ENCODE measurements around the gene DPPA2. TPM values are rescaled to one million over a fixed set of nuclear protein-coding genes. Genes with fewer than 3 reads are reported as not detected.
"Not testable (repeated sequence)": the region's sequence is repeated elsewhere in the genome, so short reads cannot be mapped to it uniquely, and the experiment has no call there.

DPPA2 gene, protein sequence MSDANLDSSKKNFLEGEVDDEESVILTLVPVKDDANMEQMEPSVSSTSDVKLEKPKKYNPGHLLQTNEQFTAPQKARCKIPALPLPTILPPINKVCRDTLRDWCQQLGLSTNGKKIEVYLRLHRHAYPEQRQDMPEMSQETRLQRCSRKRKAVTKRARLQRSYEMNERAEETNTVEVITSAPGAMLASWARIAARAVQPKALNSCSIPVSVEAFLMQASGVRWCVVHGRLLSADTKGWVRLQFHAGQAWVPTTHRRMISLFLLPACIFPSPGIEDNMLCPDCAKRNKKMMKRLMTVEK
- not detected for polyA plus RNA-seq

DNA sequence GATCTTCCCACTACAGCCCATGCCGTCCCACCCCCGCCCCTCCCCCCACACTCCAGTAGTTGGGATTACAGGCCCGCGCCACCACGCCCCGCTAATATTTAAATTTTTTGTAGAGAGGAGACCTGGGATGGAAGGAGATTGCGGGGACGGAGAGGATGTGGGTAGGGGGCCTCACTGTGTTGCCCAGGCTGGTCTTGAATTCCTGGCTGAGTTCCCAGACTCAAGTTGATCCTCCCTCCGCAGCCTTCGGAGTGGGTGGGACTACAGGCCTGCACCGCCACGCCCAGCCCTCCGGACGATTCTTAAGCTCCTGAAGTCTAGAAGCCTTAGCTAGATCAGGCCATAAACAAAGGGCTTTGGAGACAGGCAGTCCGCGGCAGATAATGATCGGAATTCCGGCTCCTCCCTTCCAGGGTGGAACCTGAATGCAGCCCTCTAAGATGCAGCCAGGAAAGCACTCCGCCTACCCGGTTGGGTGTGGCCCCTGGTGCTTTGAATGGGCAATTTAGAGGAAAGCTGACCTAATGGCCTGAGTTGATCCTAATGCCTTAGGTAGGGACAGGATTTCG is at the start of gene DPPA2:
Gene DPPA2, minus strand, starts transcription at position 356 of the 569 bp plus-strand sequence. CDS start 1,975 bp downstream, outside the sequence.
- no peaks in the 10 kb centered on the region for H3K36me3 Mint-ChIP-seq
- H3K27ac Mint-ChIP-seq = no peak within 1 kb of the TSS
- H3K4me1 Mint-ChIP-seq = peaks cover 0 to 1% (median 0%) of the 10 kb centered on the region in 3 donors
- H3K4me3 Mint-ChIP-seq = no peak within 1 kb of the TSS
- no peaks in the 10 kb centered on the region for H3K27me3 Mint-ChIP-seq
- H3K9me3 Mint-ChIP-seq = peaks cover 2 to 4% (median 3%) of the 10 kb centered on the region in 3 donors

DNA sequence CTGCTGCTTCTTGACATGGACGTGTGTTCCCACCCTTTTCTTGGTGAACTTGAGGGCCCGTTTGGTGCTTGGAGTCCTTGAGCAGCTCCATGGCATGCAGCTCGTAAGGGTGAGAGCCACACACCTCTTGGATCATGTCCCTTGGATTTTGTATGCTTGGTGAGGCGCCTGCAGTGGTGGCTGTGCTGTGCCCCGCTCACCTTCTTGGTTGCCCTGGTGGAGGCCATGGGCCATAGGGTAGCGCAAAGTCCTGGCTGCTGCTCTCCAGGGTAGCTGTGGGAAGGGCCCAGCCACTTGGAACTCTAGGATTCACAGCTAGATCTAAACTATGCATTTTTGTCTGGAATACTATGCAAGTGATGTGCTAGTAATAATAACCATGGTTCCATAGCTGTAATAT is 47.8 kb upstream of the DPPA2 start:
- Mint-ChIP-seq H3K9me3 (peaks cover 0 to 8% (median 0%) of the 10 kb centered on the region in 3 donors), H3K36me3 (no peaks in the 10 kb centered on the region), H3K27ac (no peak overlapping the region), H3K4me3 (no peak overlapping the region), H3K4me1 (no peaks in the 10 kb centered on the region), H3K27me3 (no peaks in the 10 kb centered on the region)

DNA sequence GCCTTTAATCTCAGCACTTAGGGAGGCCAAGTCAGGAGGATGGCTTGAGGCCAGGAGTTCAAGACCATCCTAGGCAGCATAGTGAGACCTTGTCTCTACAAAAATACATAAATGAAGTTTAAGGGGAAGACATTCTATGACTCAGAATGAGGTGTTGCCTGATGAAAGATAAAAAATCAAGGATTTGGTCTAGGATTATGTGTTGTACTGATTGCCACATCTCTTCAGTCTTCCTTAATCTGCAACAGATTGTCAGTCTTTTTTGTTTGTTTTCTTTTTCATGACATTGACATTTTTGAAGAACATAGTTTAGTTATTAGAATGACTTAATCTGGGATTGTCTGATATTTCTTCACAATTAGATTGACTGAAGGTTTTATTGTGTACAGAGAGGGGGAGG is 47.3 kb upstream of the DPPA2 start:
- no peaks in the 10 kb centered on the region for H3K36me3 Mint-ChIP-seq

DNA sequence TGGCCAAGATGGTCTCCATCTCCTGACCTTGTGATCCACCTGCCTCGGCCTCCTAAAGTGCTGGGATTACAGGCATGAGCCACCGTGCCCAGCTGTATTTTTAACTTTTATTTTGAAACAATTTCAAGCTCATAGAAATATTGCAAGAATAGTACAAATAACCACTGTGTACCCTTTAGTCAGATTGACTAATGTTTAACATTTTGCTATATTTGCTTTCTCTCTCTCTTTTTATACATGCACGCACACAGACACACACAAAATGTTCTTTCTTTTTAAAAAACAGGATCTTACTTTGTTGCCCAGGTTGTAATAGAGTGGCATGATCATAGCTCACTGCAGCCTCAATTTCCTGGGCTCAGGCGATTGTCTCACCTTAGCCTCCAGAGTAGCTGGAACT is 46.5 kb upstream of the DPPA2 start:
- Mint-ChIP-seq H3K36me3 (no peaks in the 10 kb centered on the region), H3K4me3 (no peak overlapping the region), H3K27me3 (no peaks in the 10 kb centered on the region), H3K4me1 (no peaks in the 10 kb centered on the region), H3K9me3 (peaks cover 0 to 11% (median 0%) of the 10 kb centered on the region in 3 donors), H3K27ac (no peak overlapping the region)

More for the DNA sequence above, 47.3 kb upstream of the DPPA2 start:
- H3K9me3 Mint-ChIP-seq = peaks cover 0 to 11% (median 0%) of the 10 kb centered on the region in 3 donors
- no peak overlapping the region for H3K4me3 Mint-ChIP-seq
- H3K4me1 Mint-ChIP-seq = no peaks in the 10 kb centered on the region
- no peak overlapping the region for H3K27ac Mint-ChIP-seq
- no peaks in the 10 kb centered on the region for H3K27me3 Mint-ChIP-seq

DNA sequence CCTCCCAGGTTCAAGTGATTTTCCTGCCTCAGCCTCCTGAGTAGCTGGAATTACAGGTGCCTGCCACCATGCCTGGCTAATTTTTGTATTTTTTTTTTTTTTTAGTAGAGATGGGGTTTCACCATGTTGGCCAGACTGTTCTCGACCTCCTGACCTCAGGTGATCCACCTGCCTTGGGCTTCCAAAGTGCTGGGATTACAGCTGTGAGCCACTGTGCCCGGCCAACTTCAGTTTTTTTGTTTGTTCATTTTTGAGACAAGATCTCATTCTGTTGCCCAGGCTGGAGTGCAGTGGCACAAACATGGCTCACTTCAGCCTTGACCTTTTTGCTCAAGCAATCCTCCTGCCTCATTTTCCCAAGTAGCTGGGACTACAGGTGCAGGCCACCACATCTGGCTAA is 42.5 kb upstream of the DPPA2 start:
- H3K27me3 Mint-ChIP-seq, H3K4me3 Mint-ChIP-seq, H3K36me3 Mint-ChIP-seq, H3K27ac Mint-ChIP-seq, H3K9me3 Mint-ChIP-seq, H3K4me1 Mint-ChIP-seq: not testable (repeated sequence)

DNA sequence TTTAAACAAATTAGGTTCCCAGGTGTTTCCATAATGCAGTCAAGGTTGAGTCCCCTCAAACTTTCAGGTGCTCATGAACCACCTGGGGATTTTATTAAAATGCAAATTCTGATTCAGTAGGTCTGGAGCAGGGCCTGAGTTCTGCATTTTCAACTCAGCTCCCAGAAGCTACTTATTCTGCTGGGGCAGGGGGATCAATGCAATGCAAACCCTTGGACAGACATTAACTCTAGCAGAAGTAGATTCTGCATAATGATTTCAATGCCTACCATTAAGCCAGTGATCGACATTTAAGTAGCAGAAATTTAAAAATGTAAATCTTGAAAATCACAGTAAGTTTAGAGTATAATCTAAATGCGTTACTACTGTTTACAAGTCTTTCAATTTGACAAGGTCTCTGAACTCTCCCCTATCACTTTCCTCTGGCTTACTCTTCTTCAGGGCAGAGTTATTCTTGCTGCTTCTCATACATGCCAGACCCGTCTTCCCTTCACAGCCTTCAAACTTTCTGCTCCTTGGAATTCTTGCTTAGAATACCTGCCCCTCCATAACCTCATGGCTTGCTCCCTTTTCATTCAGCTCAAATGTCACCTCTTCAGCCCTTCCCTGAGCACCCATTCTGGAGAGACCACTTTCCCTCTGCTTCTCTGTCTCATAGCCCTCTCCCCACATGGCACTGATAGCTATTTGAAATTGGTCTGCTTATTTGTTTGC is 40.3 kb upstream of the DPPA2 start:
- Mint-ChIP-seq H3K9me3 (peaks cover 0 to 8% (median 0%) of the 10 kb centered on the region in 3 donors), H3K4me3 (no peak overlapping the region), H3K27ac (no peak overlapping the region), H3K27me3 (peaks cover 1% of the 10 kb centered on the region), H3K4me1 (no peaks in the 10 kb centered on the region), H3K36me3 (peaks cover 2% of the 10 kb centered on the region)

DNA sequence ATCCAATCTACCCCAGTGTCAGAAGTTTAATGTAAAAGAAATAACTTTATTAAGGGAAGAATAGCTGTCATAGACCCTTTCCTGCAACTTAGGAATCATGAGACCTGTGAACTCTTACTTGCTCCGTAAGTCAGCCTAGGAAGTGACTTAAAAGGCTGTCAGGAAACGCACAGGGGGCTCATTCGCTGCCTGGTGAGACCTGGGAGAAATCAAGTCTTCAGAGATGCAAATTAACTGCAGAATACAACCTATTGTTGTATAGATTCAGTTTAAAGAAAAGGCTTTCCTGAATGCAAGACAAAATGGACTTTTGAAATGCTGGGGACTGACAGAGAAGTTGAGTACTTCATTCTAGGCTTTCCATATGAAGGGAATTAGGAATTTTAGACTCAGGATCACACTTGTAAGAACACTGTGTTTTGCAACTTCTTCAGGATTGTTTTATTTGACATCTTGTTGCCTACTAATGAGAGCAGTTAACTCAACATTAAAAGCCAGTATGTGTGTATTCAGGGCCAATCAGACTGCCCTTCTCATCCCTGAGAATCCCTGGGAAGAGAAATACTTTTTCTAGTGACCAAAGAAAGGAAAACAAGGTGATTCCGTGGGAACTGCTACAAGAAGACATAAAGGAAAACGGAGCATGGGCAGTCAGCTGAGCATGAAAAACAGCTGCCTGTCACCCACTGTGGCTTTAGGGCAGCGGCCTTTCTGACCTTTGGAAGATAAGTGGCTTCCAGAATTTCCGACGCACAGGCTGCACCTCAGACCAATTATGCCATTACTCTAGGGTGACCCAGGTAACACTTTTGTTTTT is 39.5 kb upstream of the DPPA2 start:
- Mint-ChIP-seq H3K36me3 (peaks cover 2% of the 10 kb centered on the region), H3K9me3 (peaks cover 0 to 4% (median 3%) of the 10 kb centered on the region in 3 donors), H3K27me3 (peaks cover 1% of the 10 kb centered on the region), H3K4me3 (no peak overlapping the region), H3K4me1 (no peaks in the 10 kb centered on the region), H3K27ac (no peak overlapping the region)

DNA sequence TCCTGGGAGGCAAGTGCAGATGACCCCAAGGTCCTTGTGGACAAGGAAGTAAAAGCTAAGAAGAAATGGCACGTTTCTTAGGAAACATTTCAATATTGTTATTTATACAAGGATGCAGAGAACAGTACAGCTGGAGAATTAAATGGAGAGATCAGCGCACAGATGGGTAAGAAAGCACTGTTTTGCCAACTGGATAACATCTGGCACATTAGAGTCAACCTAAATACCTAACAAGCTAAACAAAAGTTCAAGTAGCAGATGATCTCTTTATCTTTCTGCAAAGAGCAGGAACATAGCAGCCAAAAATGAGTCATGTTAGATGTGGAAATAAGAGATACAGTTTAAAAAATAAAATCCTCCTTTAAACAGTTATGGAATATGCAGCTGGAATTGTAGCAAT is 36.7 kb upstream of the DPPA2 start:
- Mint-ChIP-seq H3K4me1 (no peaks in the 10 kb centered on the region), H3K36me3 (peaks cover 2% of the 10 kb centered on the region), H3K27ac (no peak overlapping the region), H3K9me3 (peaks cover 0 to 3% (median 0%) of the 10 kb centered on the region in 3 donors), H3K27me3 (peaks cover 1% of the 10 kb centered on the region), H3K4me3 (no peak overlapping the region)

DNA sequence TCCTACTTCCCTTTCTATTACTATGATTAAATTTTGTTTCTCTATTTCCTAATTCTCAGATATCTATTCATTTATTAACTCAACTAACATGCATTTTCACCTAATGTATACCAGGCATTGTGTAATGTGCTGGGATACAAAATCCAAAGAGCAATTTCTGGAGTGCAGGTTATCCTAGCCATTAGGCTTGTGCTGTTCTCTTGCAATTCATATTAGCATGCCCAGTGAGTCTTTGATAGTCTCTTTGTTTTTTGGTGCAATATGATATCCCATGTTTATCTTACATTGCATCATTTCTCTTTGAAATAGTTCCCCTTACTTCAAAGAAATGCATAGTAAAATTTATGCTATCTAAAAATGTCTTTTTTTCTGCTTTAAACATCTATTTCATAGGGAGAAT is 34.9 kb upstream of the DPPA2 start:
- Mint-ChIP-seq H3K4me3 (no peak overlapping the region), H3K36me3 (peaks cover 2% of the 10 kb centered on the region), H3K27me3 (peaks cover 1% of the 10 kb centered on the region), H3K4me1 (no peaks in the 10 kb centered on the region), H3K27ac (no peak overlapping the region), H3K9me3 (peaks cover 0 to 3% (median 0%) of the 10 kb centered on the region in 3 donors)

DNA sequence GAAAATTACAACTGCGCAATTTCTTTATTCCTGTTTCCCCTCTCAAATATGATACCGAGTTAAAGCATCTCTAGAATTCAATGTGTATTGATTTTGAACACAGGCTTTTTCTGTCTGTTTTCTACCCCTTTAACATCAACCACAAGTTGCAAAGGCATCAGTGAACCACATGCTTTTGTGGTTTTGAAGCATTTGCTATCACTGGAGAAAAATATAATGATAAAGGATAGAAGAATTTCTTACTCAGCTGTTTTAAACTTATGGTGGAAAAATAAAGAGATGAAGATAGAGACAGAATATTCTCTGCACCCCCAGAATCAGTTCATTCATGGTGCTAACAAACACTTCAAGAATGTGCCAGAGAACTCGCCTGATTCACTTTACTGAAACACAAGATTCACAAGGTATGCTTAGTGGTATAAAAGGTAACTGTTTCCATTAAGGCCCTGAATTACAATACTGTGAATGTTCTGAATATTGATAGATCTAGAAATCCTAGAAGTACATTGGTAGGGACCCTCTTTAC is 30.5 kb upstream of the DPPA2 start:
- Mint-ChIP-seq H3K4me3 (no peak overlapping the region), H3K36me3 (no peaks in the 10 kb centered on the region), H3K9me3 (peaks cover 2 to 3% (median 3%) of the 10 kb centered on the region in 3 donors), H3K27ac (no peak overlapping the region), H3K27me3 (no peaks in the 10 kb centered on the region), H3K4me1 (no peaks in the 10 kb centered on the region)

DNA sequence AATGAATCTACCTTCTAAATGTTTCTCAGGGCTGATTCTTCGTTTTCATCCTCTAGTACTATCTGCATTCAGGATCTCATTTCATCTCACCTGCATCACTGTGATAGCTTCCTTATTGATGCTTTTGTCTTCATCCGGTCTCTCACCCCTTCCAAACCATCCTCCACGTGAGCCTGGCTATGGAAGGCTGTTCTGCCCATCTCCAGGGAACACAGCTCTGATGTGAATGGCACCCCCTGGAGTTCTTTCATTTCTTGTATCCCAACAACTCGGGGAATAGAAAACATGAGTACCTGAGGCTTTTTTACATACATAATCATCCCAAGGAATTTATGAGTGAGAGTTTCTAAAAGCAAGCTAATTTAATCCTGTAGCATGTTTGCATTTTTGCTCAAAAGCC is 29.8 kb upstream of the DPPA2 start:
- Mint-ChIP-seq H3K9me3 (peaks cover 2 to 4% (median 2%) of the 10 kb centered on the region in 3 donors), H3K27me3 (no peaks in the 10 kb centered on the region), H3K27ac (no peak overlapping the region), H3K4me3 (no peak overlapping the region), H3K36me3 (no peaks in the 10 kb centered on the region), H3K4me1 (no peaks in the 10 kb centered on the region)

DNA sequence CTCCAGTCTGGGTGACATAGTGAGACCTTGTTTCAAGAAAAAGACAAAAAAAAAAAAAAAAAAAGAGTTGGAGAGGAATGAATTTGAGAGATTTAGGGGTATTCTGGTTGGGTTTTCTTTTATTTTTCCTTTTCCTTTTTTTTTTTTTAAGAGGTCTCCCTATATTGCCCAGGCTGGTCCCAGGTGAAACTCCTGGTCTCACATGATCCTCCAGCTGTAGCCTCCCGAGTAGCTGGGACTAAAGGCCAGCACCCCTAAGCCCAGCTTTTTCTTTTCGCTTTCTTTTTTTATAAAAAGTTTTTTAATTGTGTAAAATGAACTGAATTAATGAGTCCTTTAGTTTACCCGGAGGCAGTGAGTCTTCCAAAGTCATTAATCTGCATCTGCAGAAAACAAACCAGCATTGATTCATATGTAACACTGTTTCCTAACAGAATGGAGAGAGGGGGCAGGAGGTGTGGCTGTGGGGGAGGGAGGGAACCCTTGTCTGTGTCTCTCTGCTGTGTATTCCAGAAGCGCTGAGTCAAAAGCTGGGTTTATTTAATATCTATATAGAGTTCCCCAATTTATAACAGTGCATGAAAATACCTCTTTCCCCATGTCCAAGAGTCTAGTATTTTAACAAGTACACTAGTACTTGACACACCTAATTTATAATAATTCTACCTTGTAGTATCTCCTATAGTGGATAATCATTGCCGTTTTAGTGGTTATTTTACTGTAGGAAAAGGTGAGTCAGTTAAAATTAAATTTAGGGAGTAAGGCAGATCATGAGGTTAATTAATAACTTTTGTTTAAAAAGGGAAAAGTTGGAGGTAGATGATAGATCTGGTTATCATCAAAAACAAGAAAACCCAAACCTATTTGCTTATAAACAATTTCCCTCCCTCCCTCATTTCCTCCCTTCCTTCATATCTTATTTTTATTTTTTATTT is 23.7 kb upstream of the DPPA2 start:
- Mint-ChIP-seq H3K36me3 (no peaks in the 10 kb centered on the region), H3K9me3 (peaks cover 0 to 4% (median 4%) of the 10 kb centered on the region in 3 donors), H3K27ac (no peak overlapping the region), H3K27me3 (peaks cover 21% of the 10 kb centered on the region), H3K4me3 (no peak overlapping the region), H3K4me1 (peaks cover 0 to 3% (median 2%) of the 10 kb centered on the region in 3 donors)

DNA sequence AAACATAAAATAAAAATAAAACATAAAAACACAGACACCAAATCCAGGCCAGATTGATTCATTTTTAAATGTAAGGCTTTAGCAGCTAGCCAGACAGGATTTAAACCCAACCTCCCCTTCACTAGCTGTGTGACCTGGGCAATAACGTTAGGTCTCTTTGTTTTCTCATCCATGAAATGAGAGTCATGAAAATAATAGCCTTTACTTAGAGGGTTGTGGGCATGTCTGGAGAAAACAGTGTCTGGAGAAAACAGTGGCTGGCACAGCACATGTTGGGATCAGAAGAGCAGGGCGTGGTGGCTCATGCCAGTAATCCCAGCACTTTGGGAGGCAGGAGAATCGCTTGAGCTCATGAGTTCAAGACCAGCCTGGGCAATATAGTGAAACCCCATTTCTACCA is 22.9 kb upstream of the DPPA2 start:
- H3K36me3 Mint-ChIP-seq = no peaks in the 10 kb centered on the region
- peaks cover 21% of the 10 kb centered on the region for H3K27me3 Mint-ChIP-seq
- H3K27ac Mint-ChIP-seq = no peak overlapping the region
- H3K4me1 Mint-ChIP-seq = peaks cover 0 to 3% (median 2%) of the 10 kb centered on the region in 3 donors
- peaks cover 0 to 4% (median 4%) of the 10 kb centered on the region in 3 donors for H3K9me3 Mint-ChIP-seq
- no peak overlapping the region for H3K4me3 Mint-ChIP-seq

DNA sequence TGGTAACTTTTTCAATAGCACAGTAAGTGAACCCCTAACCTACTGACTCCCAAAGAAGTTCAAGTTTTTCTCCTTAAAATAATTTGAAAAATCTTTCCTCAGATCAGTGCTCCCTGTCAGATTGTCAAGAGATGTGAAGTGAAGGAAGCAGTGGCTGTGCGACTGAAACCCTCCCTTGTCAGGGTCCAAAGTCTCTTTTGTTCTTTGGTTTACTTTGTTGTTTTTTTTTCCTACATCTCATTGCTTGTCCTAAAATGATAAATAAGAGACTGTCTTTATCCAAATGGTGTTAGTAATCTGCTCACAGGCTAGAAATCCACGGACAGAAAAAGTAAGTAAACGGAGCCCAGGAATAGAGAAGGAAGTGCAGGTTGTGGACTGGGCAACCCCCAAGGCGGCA is 22.0 kb upstream of the DPPA2 start:
- Mint-ChIP-seq H3K4me3 (peak overlapping the region in 1 of 4 donors; percentile 71), H3K9me3 (peaks cover 0 to 4% (median 1%) of the 10 kb centered on the region in 3 donors), H3K27ac (no peak overlapping the region), H3K4me1 (peaks cover 0 to 3% (median 2%) of the 10 kb centered on the region in 3 donors), H3K27me3 (peaks cover 21% of the 10 kb centered on the region), H3K36me3 (no peaks in the 10 kb centered on the region)
